HG03060 (cell line): Measurements from ENCODE around the gene HSD17B7.

Experiments
- ATAC-seq: cut with Tn5 transposase; IDR thresholded peaks from one replicate; pipeline ENCODE4 v1.9.1; 2021; ENCODE audit warnings: low read depth, moderate number of reproducible peaks; ENCODE audit not compliant: unreplicated experiment

The HSD17B7 gene

GRCh38 chr1:162854245-162854882 is 63.9 kb downstream of the HSD17B7 start:
- ATAC-seq: peak; percentile 80

DNA sequence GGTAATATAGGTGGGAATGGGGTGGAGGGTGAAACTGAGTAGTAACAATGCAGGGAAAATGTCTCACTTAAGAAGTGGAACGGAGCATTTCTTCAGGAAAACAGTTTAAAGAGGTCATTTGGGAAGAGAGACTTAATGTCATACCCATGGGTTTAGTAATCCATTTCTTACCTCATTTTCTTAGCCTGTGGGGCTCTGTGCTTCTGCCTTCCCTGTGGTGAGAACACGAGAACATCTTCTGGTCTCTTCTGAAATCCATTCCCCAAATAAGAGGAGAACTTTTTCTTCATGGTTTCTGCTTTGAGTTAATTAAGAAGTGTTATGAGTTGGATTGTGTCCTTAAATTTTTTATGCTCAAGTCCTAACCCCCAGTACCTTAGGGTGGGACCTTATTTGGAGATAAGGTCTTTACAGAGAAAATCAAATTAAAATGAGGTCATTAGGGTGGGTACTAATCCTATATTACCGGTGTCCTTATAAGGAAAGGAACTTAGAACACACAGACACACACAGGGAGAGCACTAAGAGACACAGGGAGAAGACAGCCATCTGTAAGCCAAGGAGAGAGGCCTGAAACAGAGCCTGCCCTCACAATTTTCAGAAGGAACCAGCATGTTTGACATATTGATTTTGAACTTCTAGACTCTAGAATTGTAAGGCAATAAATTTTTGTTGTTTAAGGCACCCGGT is 65.1 kb downstream of the HSD17B7 start:
- ATAC-seq: no peak

- ATAC-seq: no peak
Measured at GRCh38 chr1:162856260-162856659, 65.8 kb downstream of the HSD17B7 start.

- no peak for ATAC-seq
Measured at GRCh38 chr1:162857850-162858249, 67.3 kb downstream of the HSD17B7 start.

GRCh38 chr1:162859191-162859590 is 68.7 kb downstream of the HSD17B7 start:
- ATAC-seq: no peak

- ATAC-seq: no peak
Measured at GRCh38 chr1:162861101-162861500, 70.6 kb downstream of the HSD17B7 start, which contains the start of gene CCDC190. Gene CCDC190, minus strand, starts transcription at chr1:162861175. Its CDS starts 1,529 bp downstream, at chr1:162859646.

DNA sequence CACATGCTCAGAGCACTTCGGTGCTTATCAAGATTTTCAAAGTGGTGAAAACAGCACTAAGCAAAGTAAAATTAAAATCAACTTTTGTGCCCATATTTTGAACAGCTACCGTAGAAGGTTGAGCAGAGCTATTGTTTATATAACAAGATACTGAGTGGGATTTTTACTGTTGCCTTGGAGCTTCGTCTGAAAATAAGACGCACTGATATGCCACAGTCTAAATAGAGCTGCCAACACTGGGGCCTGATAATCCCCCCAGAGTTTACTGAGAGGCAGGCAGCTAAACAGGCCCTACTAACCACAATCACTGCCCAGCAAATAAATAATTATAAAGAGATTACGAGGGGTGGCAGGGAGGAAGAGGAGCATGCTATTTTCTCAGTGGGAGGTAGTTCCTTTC is 71.1 kb downstream of the HSD17B7 start:
- no peak for ATAC-seq
